Activated B cell treated with CpG ODN at 0.5 μM for 24 hours (primary cell): Measurements from ENCODE around the gene PANK4. TPM values are rescaled to one million over a fixed set of nuclear protein-coding genes. Genes with fewer than 3 reads are reported as not detected.

Source experiments
- ATAC-seq: fragments of 200-7000 bp; cut with Tn5 transposase; one replicate; pipeline ENCODE4 v1.10.0; 2021; ENCODE audit warnings: low read depth, mild to moderate bottlenecking, moderate library complexity
- CTCF ChIA-PET: fragments of 350-600 bp; sonication (Branson Sonifier 250); formaldehyde crosslinking; loops from one replicate; lab custom pipeline; 2021; ENCODE audit warnings: antibody characterized with exemption; lab: Charles Lee
- POLR2A ChIA-PET: fragments of 350-600 bp; sonication (Branson Sonifier 250); formaldehyde crosslinking; loops from one replicate; lab custom pipeline; 2021; ENCODE audit warnings: antibody characterized with exemption; lab: Charles Lee
- DNase-seq: peaks from one replicate; pipeline ENCODE4 v3.0.0; 2022
- H3K27ac Mint-ChIP-seq: one replicate; pipeline ENCODE4 v1.8.0; 2020; ENCODE audit warnings: mixed read lengths
- H3K27me3 Mint-ChIP-seq: one replicate; pipeline ENCODE4 v1.8.0; 2021; ENCODE audit warnings: mixed read lengths
- H3K36me3 Mint-ChIP-seq: one replicate; pipeline ENCODE4 v1.8.0; 2021; ENCODE audit warnings: low read depth, mixed read lengths
- H3K4me1 Mint-ChIP-seq: one replicate; pipeline ENCODE4 v1.8.0; 2021; ENCODE audit warnings: mixed read lengths
- H3K4me3 Mint-ChIP-seq: one replicate; pipeline ENCODE4 v1.8.0; 2020; ENCODE audit warnings: mild to moderate bottlenecking, mixed read lengths
- H3K9me3 Mint-ChIP-seq: one replicate; pipeline ENCODE4 v1.8.0; 2020; ENCODE audit warnings: mixed read lengths
- CTCF ChIP-seq: fragments of 200-600 bp; IDR thresholded peaks from one replicate; pipeline ENCODE4 v1.8.0; 2022; ENCODE audit warnings: antibody characterized with exemption, mild to moderate bottlenecking
- intact Hi-C: fragments of 100-400 bp; cut with micrococcal nuclease; formaldehyde crosslinking; loops from one replicate; pipeline ENCODE4 v1.15.1; 2024
- total RNA-seq: library from RNA; stranded (reverse); gene quantifications from 2 replicates; pipeline ENCODE4 v1.2.3, GENCODE V29; 2022

Gene PANK4
- total RNA-seq, 1 donor from 2014 or later, result 54.0 TPM

DNA sequence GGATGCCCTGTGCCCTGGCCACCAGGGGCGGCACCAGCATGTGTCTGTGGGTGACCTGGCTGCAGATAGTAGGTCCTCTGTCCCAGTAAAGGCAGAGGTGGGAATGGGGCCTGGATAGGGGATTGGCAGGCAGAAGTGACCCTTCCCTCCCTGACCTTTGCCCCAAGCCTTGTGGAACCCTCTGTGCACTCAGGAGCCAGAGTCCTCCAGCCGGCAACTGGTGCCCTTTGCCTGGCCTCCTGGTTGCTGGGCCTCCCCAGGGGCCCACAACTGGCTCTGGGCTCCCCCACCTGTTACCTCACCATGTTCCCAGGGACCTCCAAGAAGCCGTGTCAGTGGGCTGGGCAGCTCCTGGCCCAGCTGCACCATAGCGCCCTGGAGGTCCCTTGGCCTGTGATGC lies 40.4 kb downstream of the PANK4 start:
- DNase-seq, result no peak
- ATAC-seq, result no peak
- H3K36me3 Mint-ChIP-seq, result peaks cover 16% of the 10 kb centered on the region
- no peaks in the 10 kb centered on the region for H3K27me3 Mint-ChIP-seq
- intact Hi-C loops, result no loop called here
- CTCF ChIA-PET, result no interaction called here
- POLR2A ChIA-PET, result no interaction called here
- no peak for TF ChIP-seq CTCF
- H3K9me3 Mint-ChIP-seq, result peaks cover 8% of the 10 kb centered on the region
- no peak overlapping the region for H3K27ac Mint-ChIP-seq
- H3K4me3 Mint-ChIP-seq, result no peak overlapping the region
- peaks cover 9% of the 10 kb centered on the region for H3K4me1 Mint-ChIP-seq

GRCh38 chr1:2483970-2484369 lies 42.4 kb downstream of the PANK4 start:
- Mint-ChIP-seq H3K36me3 (peaks cover 11% of the 10 kb centered on the region), H3K27me3 (no peaks in the 10 kb centered on the region), H3K27ac (no peak overlapping the region), H3K4me3 (no peak overlapping the region), H3K9me3 (peaks cover 7% of the 10 kb centered on the region), H3K4me1 (peaks cover 9% of the 10 kb centered on the region)
- ATAC-seq (no peak), DNase-seq (no peak)
- CTCF ChIA-PET, result no interaction called here
- POLR2A ChIA-PET, result no interaction called here
- intact Hi-C loops, result no loop called here
- TF ChIP-seq CTCF, result no peak

GRCh38 chr1:2483026-2483425 lies 43.4 kb downstream of the PANK4 start:
- TF ChIP-seq CTCF, result no peak
- DNase-seq (no peak), ATAC-seq (no peak)
- ChIA-PET POLR2A (no interaction called here), CTCF (no interaction called here)
- H3K27ac Mint-ChIP-seq, result no peak overlapping the region
- intact Hi-C loops, result no loop called here
- H3K36me3 Mint-ChIP-seq, result peaks cover 2% of the 10 kb centered on the region
- H3K4me1 Mint-ChIP-seq, result peaks cover 9% of the 10 kb centered on the region
- no peak overlapping the region for H3K4me3 Mint-ChIP-seq
- no peaks in the 10 kb centered on the region for H3K9me3 Mint-ChIP-seq
- no peaks in the 10 kb centered on the region for H3K27me3 Mint-ChIP-seq

- no peak for ATAC-seq
- POLR2A ChIA-PET, result no interaction called here
- CTCF ChIA-PET, result no interaction called here
Observed at GRCh38 chr1:2482588-2482987, 43.8 kb downstream of the PANK4 start.

GRCh38 chr1:2481885-2482284 lies 44.5 kb downstream of the PANK4 start:
- Mint-ChIP-seq H3K36me3 (no peaks in the 10 kb centered on the region), H3K9me3 (no peaks in the 10 kb centered on the region), H3K27ac (no peak overlapping the region), H3K27me3 (no peaks in the 10 kb centered on the region), H3K4me1 (peaks cover 9% of the 10 kb centered on the region), H3K4me3 (no peak overlapping the region)
- ChIA-PET POLR2A (no interaction called here), CTCF (no interaction called here)
- no peak for DNase-seq
- no peak for ATAC-seq
- intact Hi-C loops, result no loop called here
- no peak for TF ChIP-seq CTCF

More at GRCh38 chr1:2482588-2482987, 43.8 kb downstream of the PANK4 start:
- Mint-ChIP-seq H3K9me3 (no peaks in the 10 kb centered on the region), H3K4me1 (peaks cover 9% of the 10 kb centered on the region), H3K4me3 (no peak overlapping the region), H3K27ac (no peak overlapping the region), H3K36me3 (no peaks in the 10 kb centered on the region), H3K27me3 (no peaks in the 10 kb centered on the region)
- no peak for TF ChIP-seq CTCF
- DNase-seq, result no peak
- intact Hi-C loops, result no loop called here
